LoVo (cell line): ENCODE data around the gene SLC38A7.
"Not testable (repeated sequence)": the region's sequence is repeated elsewhere in the genome, so short reads cannot be mapped to it uniquely, and the experiment has no call there.

ENCODE experiments used
- DNase-seq: peaks from one replicate; pipeline ENCODE4 v3.0.0-alpha.2; 2016; ENCODE audit warnings: low spot score

SLC38A7 gene, protein sequence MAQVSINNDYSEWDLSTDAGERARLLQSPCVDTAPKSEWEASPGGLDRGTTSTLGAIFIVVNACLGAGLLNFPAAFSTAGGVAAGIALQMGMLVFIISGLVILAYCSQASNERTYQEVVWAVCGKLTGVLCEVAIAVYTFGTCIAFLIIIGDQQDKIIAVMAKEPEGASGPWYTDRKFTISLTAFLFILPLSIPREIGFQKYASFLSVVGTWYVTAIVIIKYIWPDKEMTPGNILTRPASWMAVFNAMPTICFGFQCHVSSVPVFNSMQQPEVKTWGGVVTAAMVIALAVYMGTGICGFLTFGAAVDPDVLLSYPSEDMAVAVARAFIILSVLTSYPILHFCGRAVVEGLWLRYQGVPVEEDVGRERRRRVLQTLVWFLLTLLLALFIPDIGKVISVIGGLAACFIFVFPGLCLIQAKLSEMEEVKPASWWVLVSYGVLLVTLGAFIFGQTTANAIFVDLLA

GRCh38 chr16:58684354-58685083 is at the start of gene SLC38A7:
TSS of gene SLC38A7 (minus strand) at chr16:58684770. CDS start at chr16:58680126, 4,644 bp downstream.
- peak; percentile 81 for DNase-seq

DNA sequence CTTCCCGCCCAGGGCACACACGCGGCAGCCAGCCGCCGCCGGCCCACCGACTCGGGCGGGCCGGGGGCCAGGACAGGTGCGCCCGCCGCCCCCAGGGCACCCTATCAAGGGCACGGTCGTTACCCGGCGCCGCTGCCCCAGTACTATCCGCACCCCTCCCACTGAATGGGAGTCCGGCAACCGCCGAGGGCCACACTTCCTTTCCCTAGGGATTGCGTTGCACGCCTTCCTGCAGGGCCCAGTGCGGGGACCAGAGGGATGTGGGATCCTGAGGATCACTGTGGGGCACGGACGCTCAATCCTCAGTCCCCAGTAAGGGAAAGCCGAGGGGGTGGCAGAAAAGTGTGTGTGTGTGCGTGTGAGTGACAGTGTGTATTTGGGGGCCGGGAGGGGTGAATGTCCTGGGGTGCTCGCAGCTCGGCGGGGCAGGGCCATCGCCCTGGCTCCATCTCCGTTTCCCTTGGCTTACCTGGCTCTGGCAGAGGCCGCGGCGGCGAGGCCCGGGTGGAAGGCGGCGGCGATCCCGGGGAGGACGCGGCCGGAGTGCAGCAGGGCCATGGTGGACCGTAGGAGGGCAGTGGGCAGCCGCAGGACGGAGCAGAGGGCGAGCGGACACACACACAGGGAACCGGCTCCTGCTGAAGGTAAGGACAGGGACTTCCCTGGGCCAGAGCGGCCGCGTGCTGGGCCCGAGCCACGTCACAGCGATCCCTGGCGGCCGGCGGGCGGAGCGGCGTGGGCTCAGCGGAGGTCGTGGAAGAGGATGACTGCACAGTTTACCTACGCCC is 49.3 kb upstream of the SLC38A7 start, which contains the start of gene GOT2:
Gene GOT2, minus strand, starts transcription at position 646 of the 788 bp plus-strand sequence. Its CDS starts 88 bp downstream, at position 558.
- DNase-seq = peak; percentile 91

GRCh38 chr16:58733248-58733670 is 48.7 kb upstream of the SLC38A7 start:
- no peak for DNase-seq

GRCh38 chr16:58732545-58733247 is 48.1 kb upstream of the SLC38A7 start:
- DNase-seq = no peak

DNA sequence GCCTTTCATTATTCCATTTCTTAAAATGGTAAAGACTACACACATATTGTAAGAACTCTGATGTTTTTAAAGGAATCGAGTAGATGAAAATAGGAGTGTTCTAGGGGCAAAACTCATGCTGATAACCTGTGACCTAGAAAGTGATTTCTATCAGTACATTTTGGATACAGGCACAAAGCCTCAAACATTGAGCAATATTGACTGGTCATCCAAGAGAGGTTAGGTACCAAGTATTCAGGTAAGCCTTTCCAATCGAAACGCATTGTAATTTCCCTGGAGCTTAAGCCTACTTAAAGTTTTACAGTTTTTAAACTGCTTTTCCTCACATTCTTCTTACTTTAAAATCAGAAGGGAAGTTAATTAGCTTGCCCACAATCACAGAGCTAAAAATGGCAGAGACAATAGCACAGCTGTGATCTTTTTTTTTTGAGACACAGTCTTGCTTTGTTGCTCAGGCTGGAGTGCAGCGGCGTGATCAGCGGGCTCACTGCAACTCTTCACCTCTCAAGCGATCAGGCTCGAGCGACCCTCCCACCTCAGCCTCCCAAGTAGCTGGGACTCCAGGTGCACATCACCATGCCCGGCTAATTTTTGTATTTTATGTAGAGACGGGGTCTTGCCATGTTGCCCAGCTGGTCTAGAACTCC is 46.3 kb upstream of the SLC38A7 start:
- no peak for DNase-seq

DNA sequence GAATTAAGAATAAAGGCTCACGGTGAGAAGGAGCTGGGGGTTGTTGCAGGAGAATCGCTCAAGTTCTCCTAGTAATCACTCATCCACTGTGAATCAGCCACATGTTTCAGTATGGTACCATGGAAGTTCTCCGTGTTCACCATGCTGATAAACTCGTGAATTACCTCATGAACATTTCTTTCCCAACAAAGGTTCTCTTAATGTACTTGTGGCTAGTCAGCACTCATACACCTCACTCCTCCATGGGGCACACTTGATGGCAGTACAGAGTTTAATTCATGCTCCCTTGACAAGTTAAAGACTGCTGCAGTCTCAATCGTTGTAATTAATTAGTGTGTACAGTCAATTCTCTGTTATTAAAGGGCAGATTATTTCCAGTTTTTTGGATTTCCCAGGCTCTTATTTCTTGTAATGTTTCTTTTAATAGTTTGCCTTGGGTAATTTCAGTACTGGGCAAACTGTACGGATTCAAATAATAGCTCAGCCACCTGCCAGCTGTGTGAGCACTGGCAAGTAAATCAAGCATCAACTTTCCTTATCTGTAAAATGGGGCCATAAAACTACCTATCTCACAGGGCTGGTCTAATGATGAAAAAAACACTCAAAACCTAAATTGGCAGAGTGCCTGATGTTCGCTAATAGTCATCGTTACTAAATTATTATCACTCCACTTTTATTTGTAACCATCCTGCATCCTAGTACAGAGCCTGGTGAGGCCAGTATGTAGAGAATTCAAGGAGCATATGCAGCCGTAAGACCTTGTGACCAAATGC is 43.4 kb upstream of the SLC38A7 start:
- no peak for DNase-seq

DNA sequence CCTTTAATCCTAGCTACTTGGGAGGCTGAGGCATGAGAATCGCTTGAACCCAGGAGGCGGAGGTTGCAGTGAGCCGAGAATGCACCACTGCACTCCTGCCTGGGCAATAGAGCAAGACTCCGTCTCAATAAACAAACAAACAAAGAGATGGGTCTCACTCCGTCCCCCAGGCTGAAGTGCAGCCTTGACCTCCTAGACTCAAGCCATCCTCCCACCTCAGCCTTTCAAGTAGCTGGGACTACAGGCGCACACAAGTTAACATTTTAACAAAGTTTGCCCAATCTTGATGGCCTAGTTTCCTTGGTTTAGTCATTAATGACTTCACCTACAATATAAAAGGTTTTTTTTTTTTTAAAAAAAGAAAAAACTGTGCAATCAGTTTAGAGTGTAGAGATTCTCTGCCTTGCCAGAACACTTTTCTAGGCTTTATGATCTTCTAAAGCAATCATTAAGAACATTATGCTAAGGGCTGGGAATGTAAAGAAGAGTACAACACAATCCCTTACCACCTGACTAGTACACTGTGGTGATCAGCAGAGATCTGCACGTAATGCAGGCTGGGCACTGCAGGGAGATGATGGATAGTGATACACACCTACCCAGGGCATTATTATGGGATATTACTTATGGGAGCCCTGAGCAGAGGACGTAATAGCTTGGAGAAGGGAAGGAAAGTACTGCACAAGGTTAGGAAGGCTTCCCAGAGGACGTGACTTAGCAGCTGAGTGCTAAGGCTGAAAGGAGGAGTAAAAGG is 42.6 kb upstream of the SLC38A7 start:
- no peak for DNase-seq

DNA sequence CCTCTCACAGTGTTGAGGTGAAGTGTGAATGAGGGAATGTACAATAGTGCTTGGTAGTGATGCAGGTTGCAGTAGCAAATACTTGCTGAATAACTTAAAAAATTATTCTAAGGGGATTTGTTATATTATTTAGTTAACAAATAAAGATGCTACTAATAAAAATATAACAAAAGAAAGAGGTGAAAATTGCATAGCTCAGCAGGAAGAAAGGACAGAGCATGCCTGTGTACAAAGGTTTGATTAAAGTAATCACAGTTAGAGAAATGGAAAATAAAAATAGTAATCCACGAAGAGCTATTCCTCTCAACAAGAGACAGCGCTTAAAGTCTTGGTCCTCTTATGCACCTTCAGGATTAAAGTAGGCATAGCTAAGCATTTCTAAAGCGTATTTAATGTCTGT is 38.5 kb upstream of the SLC38A7 start:
- no peak for DNase-seq

GRCh38 chr16:58717994-58718393 is 33.4 kb upstream of the SLC38A7 start:
- no peak for DNase-seq

DNA sequence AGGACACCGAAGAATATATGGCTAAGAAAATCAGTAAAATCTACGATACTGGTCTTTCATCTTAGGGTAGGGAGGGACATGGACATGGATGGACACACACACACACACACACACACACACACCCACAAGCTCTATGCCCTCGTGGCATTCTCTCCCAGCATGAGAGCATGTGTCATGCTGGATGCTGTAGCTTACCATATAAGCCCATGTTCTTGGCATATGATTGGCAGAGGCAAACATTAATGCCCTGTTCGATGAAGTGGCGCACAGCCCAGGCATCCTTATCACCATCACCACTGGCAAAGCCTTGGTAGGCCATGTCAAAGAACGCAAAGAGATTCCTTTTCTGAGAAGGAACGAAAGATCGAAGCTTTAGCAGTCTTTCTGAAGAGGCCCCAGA is 31.9 kb upstream of the SLC38A7 start:
- DNase-seq = no peak

GRCh38 chr16:58713742-58714141 is 29.2 kb upstream of the SLC38A7 start:
- DNase-seq = no peak

DNA sequence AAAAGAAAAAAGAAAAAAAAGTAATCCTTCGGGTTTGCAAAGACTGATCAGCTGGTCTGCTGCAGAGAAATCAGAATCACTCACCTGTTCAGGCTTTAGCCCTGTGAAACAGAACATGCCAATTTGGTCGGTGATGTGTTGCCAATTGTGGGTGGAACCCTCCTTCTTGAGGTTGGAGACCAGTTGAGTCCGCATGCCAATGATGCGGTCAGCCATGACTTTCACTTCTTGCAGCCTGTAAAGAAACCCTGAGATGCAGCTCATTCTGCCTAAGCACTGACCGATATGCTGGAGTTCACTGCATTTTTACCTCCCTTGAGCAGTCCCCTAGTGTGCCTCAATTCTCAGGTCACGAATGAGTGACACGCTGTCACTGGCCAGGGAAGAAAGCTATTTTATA is 24.8 kb upstream of the SLC38A7 start:
- DNase-seq = no peak

DNA sequence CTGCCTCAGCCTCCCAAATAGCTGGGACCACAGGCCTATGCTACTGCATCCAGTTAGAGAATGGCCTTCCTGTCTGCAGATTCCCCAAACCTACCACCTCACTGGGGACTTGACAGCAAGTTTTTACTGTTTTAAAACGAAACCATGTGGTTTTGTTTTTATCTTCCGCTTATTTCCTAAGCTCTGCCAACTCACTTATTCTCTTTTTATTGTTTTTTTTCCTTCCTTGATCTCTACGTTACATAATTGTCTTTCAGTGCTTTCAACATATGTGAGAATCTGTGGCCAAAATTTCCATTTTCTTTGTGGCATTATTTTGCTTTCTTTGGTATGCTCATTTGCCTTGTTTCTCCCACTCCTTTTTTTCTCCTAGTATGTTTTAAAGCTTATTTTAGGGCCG is 14.6 kb upstream of the SLC38A7 start:
- DNase-seq = no peak

DNA sequence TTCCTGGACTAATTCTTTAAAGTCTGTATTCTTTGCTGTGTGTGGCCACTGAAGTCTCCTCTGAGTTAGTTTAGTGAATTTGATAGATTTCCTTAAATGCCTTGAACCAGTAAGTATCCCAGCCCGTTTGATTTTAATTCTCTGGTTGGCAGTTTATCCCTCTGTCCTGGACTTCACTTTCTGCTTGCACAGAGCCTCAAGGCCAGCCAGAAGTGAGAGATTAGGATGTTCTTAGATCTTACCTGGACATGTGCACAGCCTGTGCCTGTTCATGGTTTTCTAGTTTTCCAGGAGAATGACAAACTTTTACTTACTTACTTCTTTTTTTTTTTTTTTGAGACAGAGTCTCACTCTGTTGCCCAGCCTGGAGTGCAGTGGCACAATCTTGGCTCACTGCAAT is 10.8 kb upstream of the SLC38A7 start:
- no peak for DNase-seq

- no peak for DNase-seq
These were observed 7.9 kb upstream of the SLC38A7 start for GRCh38 chr16:58692450-58692849.

- DNase-seq = not testable (repeated sequence)
These were observed 2.6 kb upstream of the SLC38A7 start for GRCh38 chr16:58686985-58687706.

GRCh38 chr16:58685084-58685449 is 497 bp upstream of the SLC38A7 start:
- no peak for DNase-seq

- no peak for DNase-seq
These were observed 593 bp downstream of the SLC38A7 start for GRCh38 chr16:58684001-58684353.

- no peak for DNase-seq
These were observed 4.8 kb downstream of the SLC38A7 start for GRCh38 chr16:58679763-58680162.
